GM18502 (cell line): ENCODE measurements around the gene DCHS1.

Source experiments
- ATAC-seq: cut with Tn5 transposase; IDR thresholded peaks from one replicate; pipeline ENCODE4 v1.9.1; 2021; ENCODE audit warnings: mild to moderate bottlenecking; ENCODE audit not compliant: unreplicated experiment, poor library complexity

The DCHS1 gene

DNA sequence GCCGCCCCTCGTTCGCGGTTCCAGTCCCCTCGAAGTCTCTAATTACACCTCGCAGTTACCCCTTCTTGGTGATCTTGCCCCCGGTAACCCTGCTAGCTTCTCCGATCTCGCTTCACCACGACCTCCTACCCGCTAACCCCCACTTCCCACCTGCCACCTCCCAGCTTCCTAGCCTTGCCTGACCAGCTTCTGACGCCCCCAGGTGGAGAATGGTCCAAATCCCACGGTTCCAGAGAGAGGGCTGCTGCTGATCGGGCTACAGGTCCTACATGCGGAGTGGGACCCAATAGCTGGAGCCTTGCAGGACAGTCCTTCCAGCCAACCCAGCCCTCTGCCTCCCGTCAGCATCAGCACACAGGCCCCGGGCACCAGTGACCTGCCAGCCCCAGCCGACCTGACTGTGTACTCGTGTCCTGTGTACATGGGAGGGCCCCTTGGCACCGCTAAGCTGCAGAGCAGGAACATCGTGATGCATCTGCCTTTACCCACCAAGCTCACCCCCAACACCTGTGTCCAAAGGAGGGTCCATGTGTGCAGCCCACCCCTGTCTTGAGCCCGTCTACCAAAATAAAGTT, 84.1 kb downstream of the DCHS1 start:
- ATAC-seq, result no peak
